GM12872 (cell line): ENCODE measurements around the gene MACROD2.

Experiments used
- CTCF ChIP-seq: IDR thresholded peaks from 3 replicates; pipeline ENCODE4 v1.5.1; 2011; ENCODE audit warnings: low read depth, mild to moderate bottlenecking, low read length, moderate library complexity; ENCODE audit not compliant: insufficient read depth

MACROD2 gene

DNA sequence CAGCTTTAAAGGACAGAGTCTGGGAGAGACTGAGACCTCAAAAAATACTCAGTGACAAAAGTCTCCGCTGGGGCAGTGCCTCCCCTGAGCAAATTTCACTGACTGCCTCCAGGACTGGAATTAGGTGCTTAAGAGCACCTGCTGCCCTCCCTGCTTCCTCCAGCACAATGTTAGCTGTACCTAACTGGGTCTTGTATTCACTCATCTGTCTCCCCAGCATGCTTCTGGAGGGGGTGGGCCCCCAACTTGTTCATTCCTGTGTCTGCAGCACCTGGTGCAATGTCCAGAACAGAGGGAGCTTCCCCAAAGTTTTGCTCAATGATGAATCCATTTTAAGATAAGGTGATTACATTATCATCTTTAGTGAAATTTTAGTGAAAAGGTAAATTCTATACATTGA lies 1927.2 kb downstream of the MACROD2 start:
- TF ChIP-seq CTCF = no peak

GRCh38 chr20:15923030-15923776 lies 1927.9 kb downstream of the MACROD2 start:
- TF ChIP-seq CTCF = no peak

DNA sequence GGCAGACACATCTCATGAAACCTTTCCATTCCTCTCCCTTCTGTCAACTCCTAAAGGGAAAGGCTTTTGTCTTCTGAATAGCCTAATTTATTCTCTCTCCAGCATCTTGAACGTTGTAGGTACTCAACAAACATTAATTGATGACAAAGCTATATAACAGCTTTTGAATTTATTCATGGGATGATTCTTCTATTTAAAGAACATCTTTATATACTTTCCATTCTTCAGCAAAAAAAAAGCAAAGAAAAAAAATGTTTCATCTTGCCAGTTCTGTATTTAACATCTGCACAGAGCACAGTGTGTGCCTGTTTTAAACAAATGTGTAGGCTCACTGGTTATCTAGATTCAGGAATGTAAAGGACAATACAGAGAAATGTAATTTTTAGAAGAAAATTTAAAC lies 1929.2 kb downstream of the MACROD2 start:
- no peak for TF ChIP-seq CTCF

DNA sequence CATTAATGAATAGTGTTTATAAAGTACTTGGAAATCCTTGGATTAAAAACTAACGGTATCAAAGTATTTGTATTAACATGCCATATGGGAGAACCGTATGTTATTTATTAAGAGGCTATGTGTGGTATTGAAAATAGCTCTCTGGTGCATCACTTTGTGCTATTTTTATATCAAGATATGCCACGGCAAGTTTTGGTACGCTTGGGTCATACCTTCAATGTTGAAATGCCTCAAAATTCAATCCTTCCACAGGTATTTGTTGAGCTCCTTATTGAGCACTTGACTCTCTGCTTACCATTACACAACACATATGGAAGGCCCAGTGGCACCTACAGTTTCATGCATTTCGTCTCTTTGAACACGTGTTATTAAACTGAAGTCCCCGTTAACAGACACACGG lies 1930.1 kb downstream of the MACROD2 start:
- no peak for TF ChIP-seq CTCF

- TF ChIP-seq CTCF = no peak
Observed at GRCh38 chr20:15927893-15928650, 1932.8 kb downstream of the MACROD2 start.

- no peak for TF ChIP-seq CTCF
Observed at GRCh38 chr20:15928946-15929345, 1933.6 kb downstream of the MACROD2 start.

- peak; percentile 24; the same call in 1 of the 3 replicates for TF ChIP-seq CTCF
Observed at GRCh38 chr20:15930311-15931305, 1935.3 kb downstream of the MACROD2 start.
